ENCODE measurements around the gene LRWD1.
A peak's percentile ranks its signal among the peaks of the same experiment; 100 is the strongest.

The LRWD1 gene

GRCh38 chr7:102464577-102465280, at the start of gene LRWD1, which contains the start of gene ALKBH4:
TSS of gene LRWD1 (plus strand) at chr7:102464984. CDS start at chr7:102465081, 97 bp downstream.
TSS of gene ALKBH4 (minus strand) at chr7:102464863. CDS start at chr7:102464836, 27 bp downstream.
- DNase-seq = peak; percentile 96

- DNase-seq = peak; percentile 66
Measured at GRCh38 chr7:102415685-102416225, 49.0 kb upstream of the LRWD1 start.

GRCh38 chr7:102416406-102416805, 48.4 kb upstream of the LRWD1 start:
- no peak for DNase-seq

GRCh38 chr7:102417105-102417504, 47.7 kb upstream of the LRWD1 start:
- DNase-seq = no peak

GRCh38 chr7:102418592-102418991, 46.2 kb upstream of the LRWD1 start:
- DNase-seq = no peak

GRCh38 chr7:102421706-102422240, 43.0 kb upstream of the LRWD1 start:
- DNase-seq = no peak

GRCh38 chr7:102424129-102424551, 40.6 kb upstream of the LRWD1 start:
- DNase-seq = no peak

GRCh38 chr7:102424787-102425218, 40.0 kb upstream of the LRWD1 start:
- DNase-seq = no peak

GRCh38 chr7:102425639-102426267, 39.0 kb upstream of the LRWD1 start:
- peak; percentile 86 for DNase-seq

GRCh38 chr7:102426268-102427018, 38.3 kb upstream of the LRWD1 start:
- DNase-seq = peak; percentile 81

GRCh38 chr7:102427019-102427405, 37.8 kb upstream of the LRWD1 start:
- no peak for DNase-seq

- DNase-seq = no peak
Measured at GRCh38 chr7:102429141-102429899, 35.5 kb upstream of the LRWD1 start.

GRCh38 chr7:102431617-102432298, 33.0 kb upstream of the LRWD1 start:
- peak; percentile 57 for DNase-seq

- DNase-seq = no peak
Measured at GRCh38 chr7:102432442-102433218, 32.2 kb upstream of the LRWD1 start.

GRCh38 chr7:102433219-102434038, 31.4 kb upstream of the LRWD1 start, which contains the start of gene ORAI2:
TSS of gene ORAI2 (plus strand) at chr7:102433575. CDS start at chr7:102438957, 5,382 bp downstream.
- DNase-seq = peak; percentile 89

GRCh38 chr7:102434039-102434486, 30.7 kb upstream of the LRWD1 start:
- DNase-seq = peak; percentile 19

- DNase-seq = no peak
Measured at GRCh38 chr7:102436118-102436517, 28.7 kb upstream of the LRWD1 start.

- DNase-seq = no peak
Measured at GRCh38 chr7:102439963-102440795, 24.6 kb upstream of the LRWD1 start.

Measured in activated naive CD4-positive, alpha-beta T cell treated with Interleukin-2 at 50 U/mL for 16 hours (primary cell).